LNCAP (cell line): ENCODE results near the gene EZH2.

Experiments
- CTCF ChIP-seq: fragments of 450-650 bp; IDR thresholded peaks from 2 replicates; pipeline ENCODE4 v1.5.1; 2017; ENCODE audit warnings: mild to moderate bottlenecking

Gene EZH2

GRCh38 chr7:148787571-148788295, 96.4 kb downstream of the EZH2 start:
- no peak for TF ChIP-seq CTCF

GRCh38 chr7:148783801-148784527, 100.1 kb downstream of the EZH2 start:
- TF ChIP-seq CTCF, result no peak

- TF ChIP-seq CTCF, result no peak
These were observed 101.2 kb downstream of the EZH2 start for GRCh38 chr7:148782757-148783456.

GRCh38 chr7:148774471-148774870, 109.6 kb downstream of the EZH2 start:
- TF ChIP-seq CTCF, result no peak

GRCh38 chr7:148773334-148773733, 110.8 kb downstream of the EZH2 start:
- no peak for TF ChIP-seq CTCF

- no peak for TF ChIP-seq CTCF
These were observed 111.6 kb downstream of the EZH2 start for GRCh38 chr7:148772297-148773089.

- no peak for TF ChIP-seq CTCF
These were observed 114.1 kb downstream of the EZH2 start for GRCh38 chr7:148770004-148770403.
